ENCODE measurements around the gene HOXA6.

Gene HOXA6

GRCh38 chr7:27154369-27154768 is 6.8 kb upstream of the HOXA6 start:
- H3K4me1 ChIP-seq (ENCODE audit: control insufficient read depth, insufficient read depth, low read length) = no peaks in the 10 kb centered on the region
- no peaks in the 10 kb centered on the region for H3K36me3 ChIP-seq (ENCODE audit: control insufficient read depth, insufficient read depth, low read length)
- no peaks in the 10 kb centered on the region for H3K9me3 ChIP-seq (ENCODE audit: control insufficient read depth, insufficient read depth, low read length)
- peak overlapping the region; percentile 11 for H3K4me3 ChIP-seq (ENCODE audit: low read depth, low read length)
- H3K9ac ChIP-seq (ENCODE audit: low read depth, low read length) = no peak overlapping the region
- peaks cover 99% of the 10 kb centered on the region for H3K27me3 ChIP-seq (ENCODE audit: control insufficient read depth, insufficient read depth, low read length)

- H3K27me3 ChIP-seq (ENCODE audit: control insufficient read depth, insufficient read depth, low read length) = peaks cover 99% of the 10 kb centered on the region
- H3K9ac ChIP-seq (ENCODE audit: low read depth, low read length) = no peak overlapping the region
- H3K4me3 ChIP-seq (ENCODE audit: low read depth, low read length) = peak overlapping the region; percentile 5
- no peaks in the 10 kb centered on the region for H3K36me3 ChIP-seq (ENCODE audit: control insufficient read depth, insufficient read depth, low read length)
- H3K4me1 ChIP-seq (ENCODE audit: control insufficient read depth, insufficient read depth, low read length) = no peaks in the 10 kb centered on the region
- H3K9me3 ChIP-seq (ENCODE audit: control insufficient read depth, insufficient read depth, low read length) = no peaks in the 10 kb centered on the region
Measured at GRCh38 chr7:27153526-27153925, 6.0 kb upstream of the HOXA6 start.

- Histone ChIP-seq H3K36me3 (ENCODE audit: control insufficient read depth, insufficient read depth, low read length) (no peaks in the 10 kb centered on the region), H3K9ac (ENCODE audit: low read depth, low read length) (no peak overlapping the region), H3K4me3 (ENCODE audit: low read depth, low read length) (peak overlapping the region; percentile 13), H3K9me3 (ENCODE audit: control insufficient read depth, insufficient read depth, low read length) (no peaks in the 10 kb centered on the region), H3K4me1 (ENCODE audit: control insufficient read depth, insufficient read depth, low read length) (no peaks in the 10 kb centered on the region), H3K27me3 (ENCODE audit: control insufficient read depth, insufficient read depth, low read length) (peaks cover 99% of the 10 kb centered on the region)
Measured at GRCh38 chr7:27152816-27153442, 5.4 kb upstream of the HOXA6 start.

GRCh38 chr7:27151931-27152815 is 4.6 kb upstream of the HOXA6 start, which contains the start of gene HOXA3:
TSS of gene HOXA3 (minus strand) at chr7:27152583. CDS start at chr7:27110640, 41,943 bp downstream.
- H3K36me3 ChIP-seq (ENCODE audit: control insufficient read depth, insufficient read depth, low read length) = no peaks in the 10 kb centered on the region
- peak within 1 kb of the TSS; percentile 37 for H3K4me3 ChIP-seq (ENCODE audit: low read depth, low read length)
- no peaks in the 10 kb centered on the region for H3K4me1 ChIP-seq (ENCODE audit: control insufficient read depth, insufficient read depth, low read length)
- H3K9me3 ChIP-seq (ENCODE audit: control insufficient read depth, insufficient read depth, low read length) = no peaks in the 10 kb centered on the region
- H3K27me3 ChIP-seq (ENCODE audit: control insufficient read depth, insufficient read depth, low read length) = peaks cover 99% of the 10 kb centered on the region
- H3K9ac ChIP-seq (ENCODE audit: low read depth, low read length) = no peak within 1 kb of the TSS

- Histone ChIP-seq H3K4me1 (ENCODE audit: control insufficient read depth, insufficient read depth, low read length) (no peaks in the 10 kb centered on the region), H3K4me3 (ENCODE audit: low read depth, low read length) (peak overlapping the region; percentile 37), H3K9ac (ENCODE audit: low read depth, low read length) (no peak overlapping the region), H3K27me3 (ENCODE audit: control insufficient read depth, insufficient read depth, low read length) (peaks cover 99% of the 10 kb centered on the region), H3K36me3 (ENCODE audit: control insufficient read depth, insufficient read depth, low read length) (no peaks in the 10 kb centered on the region), H3K9me3 (ENCODE audit: control insufficient read depth, insufficient read depth, low read length) (no peaks in the 10 kb centered on the region)
Measured at GRCh38 chr7:27151341-27151930, 3.9 kb upstream of the HOXA6 start.

GRCh38 chr7:27150568-27151340 is 3.2 kb upstream of the HOXA6 start:
- Histone ChIP-seq H3K4me1 (ENCODE audit: control insufficient read depth, insufficient read depth, low read length) (no peaks in the 10 kb centered on the region), H3K9me3 (ENCODE audit: control insufficient read depth, insufficient read depth, low read length) (no peaks in the 10 kb centered on the region), H3K36me3 (ENCODE audit: control insufficient read depth, insufficient read depth, low read length) (no peaks in the 10 kb centered on the region), H3K27me3 (ENCODE audit: control insufficient read depth, insufficient read depth, low read length) (peaks cover 99% of the 10 kb centered on the region), H3K9ac (ENCODE audit: low read depth, low read length) (no peak overlapping the region), H3K4me3 (ENCODE audit: low read depth, low read length) (peak overlapping the region; percentile 37)

- H3K36me3 ChIP-seq (ENCODE audit: control insufficient read depth, insufficient read depth, low read length) = no peaks in the 10 kb centered on the region
- H3K9me3 ChIP-seq (ENCODE audit: control insufficient read depth, insufficient read depth, low read length) = no peaks in the 10 kb centered on the region
- H3K9ac ChIP-seq (ENCODE audit: low read depth, low read length) = no peak overlapping the region
- H3K4me1 ChIP-seq (ENCODE audit: control insufficient read depth, insufficient read depth, low read length) = no peaks in the 10 kb centered on the region
- H3K4me3 ChIP-seq (ENCODE audit: low read depth, low read length) = peak overlapping the region; percentile 24
- H3K27me3 ChIP-seq (ENCODE audit: control insufficient read depth, insufficient read depth, low read length) = peaks cover 99% of the 10 kb centered on the region
Measured at GRCh38 chr7:27149842-27150567, 2.4 kb upstream of the HOXA6 start.

GRCh38 chr7:27148756-27149641 is 1.4 kb upstream of the HOXA6 start:
- Histone ChIP-seq H3K4me1 (ENCODE audit: control insufficient read depth, insufficient read depth, low read length) (no peaks in the 10 kb centered on the region), H3K9ac (ENCODE audit: low read depth, low read length) (no peak overlapping the region), H3K4me3 (ENCODE audit: low read depth, low read length) (no peak overlapping the region)

GRCh38 chr7:27148031-27148755 is 619 bp upstream of the HOXA6 start:
- Histone ChIP-seq H3K36me3 (ENCODE audit: control insufficient read depth, insufficient read depth, low read length) (no peaks in the 10 kb centered on the region), H3K9ac (ENCODE audit: low read depth, low read length) (no peak overlapping the region), H3K4me3 (ENCODE audit: low read depth, low read length) (peak overlapping the region; percentile 2), H3K4me1 (ENCODE audit: control insufficient read depth, insufficient read depth, low read length) (no peaks in the 10 kb centered on the region), H3K9me3 (ENCODE audit: control insufficient read depth, insufficient read depth, low read length) (no peaks in the 10 kb centered on the region), H3K27me3 (ENCODE audit: control insufficient read depth, insufficient read depth, low read length) (peaks cover 99% of the 10 kb centered on the region)

More at GRCh38 chr7:27148756-27149641, 1.4 kb upstream of the HOXA6 start:
- Histone ChIP-seq H3K9me3 (ENCODE audit: control insufficient read depth, insufficient read depth, low read length) (no peaks in the 10 kb centered on the region), H3K36me3 (ENCODE audit: control insufficient read depth, insufficient read depth, low read length) (no peaks in the 10 kb centered on the region), H3K27me3 (ENCODE audit: control insufficient read depth, insufficient read depth, low read length) (peaks cover 99% of the 10 kb centered on the region)

All from iPS-15b (cell line).